Endodermal cell (in vitro differentiated cells): ENCODE results near the gene CELF1. TPM values are rescaled to one million over a fixed set of nuclear protein-coding genes. Genes with fewer than 3 reads are reported as not detected.

Experiments used
- DNase-seq: peaks from one replicate; pipeline ENCODE4 v3.0.0-alpha.2; 2017
- H3K27ac ChIP-seq: 2 replicates; pipeline ENCODE4 v1.5.1; 2013; ENCODE audit warnings: mild to moderate bottlenecking, low read depth, low read length, moderate library complexity
- H3K27me3 ChIP-seq: 2 replicates; pipeline ENCODE4 v1.6.1; 2013; ENCODE audit warnings: mild to moderate bottlenecking, low read length, moderate library complexity; ENCODE audit not compliant: insufficient read depth, control insufficient read depth, poor library complexity, severe bottlenecking
- H3K36me3 ChIP-seq: 2 replicates; pipeline ENCODE4 v1.7.0; 2013; ENCODE audit warnings: mild to moderate bottlenecking, low read length, moderate library complexity; ENCODE audit not compliant: control insufficient read depth, insufficient read depth
- H3K4me1 ChIP-seq: one replicate; pipeline ENCODE4 v1.7.0; 2013; ENCODE audit warnings: low read length; ENCODE audit not compliant: control insufficient read depth, insufficient read depth
- H3K4me3 ChIP-seq: 2 replicates; pipeline ENCODE4 v1.5.1; 2013; ENCODE audit warnings: mild to moderate bottlenecking, low read length, moderate library complexity
- H3K9ac ChIP-seq: 2 replicates; pipeline ENCODE4 v1.6.1; 2013; ENCODE audit warnings: mild to moderate bottlenecking, low read length, moderate library complexity; ENCODE audit not compliant: poor library complexity, severe bottlenecking; ENCODE audit errors: extremely low read depth
- H3K9me3 ChIP-seq: 2 replicates; pipeline ENCODE4 v1.6.1; 2013; ENCODE audit warnings: mild to moderate bottlenecking, low read length, moderate library complexity; ENCODE audit not compliant: control insufficient read depth
- H3K27ac Mint-ChIP-seq: 2 replicates; pipeline ENCODE4 v1.8.0; 2020; ENCODE audit warnings: mixed read lengths
- H3K27me3 Mint-ChIP-seq: 2 replicates; pipeline ENCODE4 v1.8.0; 2021; ENCODE audit warnings: mild to moderate bottlenecking, mixed read lengths; ENCODE audit not compliant: insufficient read depth
- H3K36me3 Mint-ChIP-seq: 2 replicates; pipeline ENCODE4 v1.8.0; 2020; ENCODE audit warnings: low read depth, mixed read lengths
- H3K4me1 Mint-ChIP-seq: 2 replicates; pipeline ENCODE4 v1.8.0; 2020; ENCODE audit warnings: mixed read lengths
- H3K4me3 Mint-ChIP-seq: 2 replicates; pipeline ENCODE4 v1.8.0; 2020; ENCODE audit warnings: mild to moderate bottlenecking, moderate library complexity, mixed read lengths
- H3K9me3 Mint-ChIP-seq: 2 replicates; pipeline ENCODE4 v1.8.0; 2020; ENCODE audit warnings: mild to moderate bottlenecking, mixed read lengths
- CTCF ChIP-seq: fragments of 200-600 bp; sonication (generic); conservative IDR thresholded peaks from 2 replicates; pipeline ENCODE4 v1.5.0; 2021; ENCODE audit warnings: antibody characterized with exemption, mild to moderate bottlenecking
- WGBS, 2 experiments: methylation state at CpG; one replicate each; pipeline versions ENCODE4 v1.1.5 to v1.1.7; 2013; ENCODE audit warnings: missing lambda C conversion rate in 2 of 2, mixed read lengths in 1 of 2; ENCODE audit not compliant: insufficient coverage in 1 of 2, insufficient read length in 1 of 2; 5-methylcytosine and 5-hydroxymethylcytosine counted together
- total RNA-seq, 2 donors: library from RNA; stranded (reverse); fragmentation: NEBNext Ultra II Directional in 1 of 2; extraction: Animal tissue kit (Norgen Biotek cat#: 25700) in 1 of 2; gene quantifications; 2 replicates in 1 of 2; 3 replicates in 1 of 2; pipeline ENCODE4 v1.2.1, GENCODE V29; 2021

The CELF1 gene
- total RNA-seq, 2 donors from 2014 or later: 202 to 205 TPM

- Mint-ChIP-seq H3K4me1 (no peaks in the 10 kb centered on the region), H3K9me3 (peaks cover 3% of the 10 kb centered on the region), H3K36me3 (peaks cover 2% of the 10 kb centered on the region), H3K27me3 (no peaks in the 10 kb centered on the region), H3K4me3 (no peak overlapping the region), H3K27ac (no peak overlapping the region)
- Histone ChIP-seq H3K9ac (no peak overlapping the region), H3K9me3 (no peaks in the 10 kb centered on the region), H3K4me3 (no peak overlapping the region), H3K27me3 (no peaks in the 10 kb centered on the region), H3K36me3 (no peaks in the 10 kb centered on the region), H3K4me1 (no peaks in the 10 kb centered on the region), H3K27ac (no peak overlapping the region)
- WGBS, 2 experiments: 88 to 94% methylated on average over 6 of the region's 7 CpGs
- no peak for TF ChIP-seq CTCF
- DNase-seq: no peak
Measured at GRCh38 chr11:47434011-47434786, 118.7 kb downstream of the CELF1 start.

DNA sequence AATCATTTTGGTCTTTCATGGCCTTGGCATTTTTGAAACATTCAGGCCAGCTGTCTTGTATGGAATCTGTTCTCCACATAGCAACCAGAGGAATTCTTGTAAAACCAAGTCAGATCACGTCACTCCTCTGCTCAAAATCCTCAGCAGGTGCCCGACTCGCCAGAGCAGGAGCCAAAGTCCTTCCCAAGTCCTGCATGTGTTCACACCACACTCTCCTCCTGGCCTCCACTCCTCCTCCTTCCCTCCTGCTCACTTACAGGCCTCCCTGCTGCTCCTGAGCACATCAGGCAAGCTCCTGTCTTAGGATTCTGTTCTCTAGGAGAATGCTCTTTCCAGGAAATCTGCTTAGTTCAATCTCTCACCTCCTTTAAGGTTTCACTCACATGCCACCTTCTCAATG is 119.8 kb downstream of the CELF1 start:
- Mint-ChIP-seq H3K36me3 (peaks cover 2% of the 10 kb centered on the region), H3K4me1 (no peaks in the 10 kb centered on the region), H3K9me3 (peaks cover 3% of the 10 kb centered on the region), H3K27me3 (no peaks in the 10 kb centered on the region), H3K4me3 (no peak overlapping the region), H3K27ac (no peak overlapping the region)
- no peak for TF ChIP-seq CTCF
- WGBS, 2 experiments: 59 to 91% methylated on average over 3 of the region's 3 CpGs
- Histone ChIP-seq H3K27ac (no peak overlapping the region), H3K4me3 (no peak overlapping the region), H3K36me3 (no peaks in the 10 kb centered on the region), H3K4me1 (no peaks in the 10 kb centered on the region), H3K9ac (no peak overlapping the region), H3K9me3 (no peaks in the 10 kb centered on the region), H3K27me3 (no peaks in the 10 kb centered on the region)
- DNase-seq: no peak

DNA sequence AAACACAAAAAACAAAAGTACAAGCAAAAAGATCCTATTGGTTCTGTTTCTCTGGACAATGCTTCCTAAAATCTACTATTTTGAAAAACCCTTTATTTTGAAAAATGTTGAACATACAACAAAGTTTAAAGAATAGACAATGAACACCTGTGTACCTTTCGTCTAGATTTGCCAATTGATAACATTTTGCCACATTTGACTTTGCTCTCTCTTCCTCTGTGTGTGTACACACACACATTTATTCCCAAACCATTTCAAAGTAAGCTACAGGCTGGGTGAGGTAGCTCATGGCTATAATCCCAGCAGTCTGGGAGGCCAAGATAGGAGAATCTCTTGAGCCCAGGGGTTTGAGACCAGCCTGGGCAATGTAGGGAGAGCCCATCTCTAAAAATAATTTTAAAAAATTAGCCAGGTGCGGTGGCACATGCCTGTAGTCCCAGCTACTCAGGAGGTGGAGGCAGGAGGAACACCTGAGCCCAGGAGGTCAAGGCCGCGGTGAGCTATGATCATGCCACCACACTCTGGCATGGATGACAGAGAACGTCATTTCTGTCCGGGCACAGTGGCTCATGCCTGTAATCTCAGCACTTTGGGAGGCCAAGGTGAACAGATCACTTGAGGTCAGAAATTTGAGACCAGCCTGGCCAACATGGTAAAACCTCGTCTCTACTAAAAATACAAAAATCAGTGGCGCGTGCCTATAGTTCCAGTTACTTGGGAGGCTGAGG is 121.4 kb downstream of the CELF1 start:
- Histone ChIP-seq H3K4me1 (no peaks in the 10 kb centered on the region), H3K27me3 (no peaks in the 10 kb centered on the region)
- no peaks in the 10 kb centered on the region for H3K9me3 Mint-ChIP-seq

More for the DNA sequence above, 121.4 kb downstream of the CELF1 start:
- H3K9me3 ChIP-seq: no peaks in the 10 kb centered on the region
- Mint-ChIP-seq H3K4me3 (no peak overlapping the region), H3K36me3 (no peaks in the 10 kb centered on the region), H3K27me3 (no peaks in the 10 kb centered on the region), H3K27ac (no peak overlapping the region), H3K4me1 (no peaks in the 10 kb centered on the region)
- no peak overlapping the region for H3K4me3 ChIP-seq
- TF ChIP-seq CTCF: no peak
- DNase-seq: no peak
- no peaks in the 10 kb centered on the region for H3K36me3 ChIP-seq
- WGBS, 2 experiments: 96 to 100% methylated on average over 9 of the region's 9 CpGs
- H3K9ac ChIP-seq: no peak overlapping the region
- no peak overlapping the region for H3K27ac ChIP-seq
